SK-N-SH treated with all-trans-retinoic acid at 6 μM for 48 hours (cell line): ENCODE data around the gene PNPLA7.

Experiments used
- ATAC-seq: fragments of 200-7000 bp; cut with Tn5 transposase; 3 replicates; pipeline ENCODE4 v1.9.1; 2020; ENCODE audit warnings: mild to moderate bottlenecking, moderate library complexity
- BACH2 ChIP-seq: fragments of 250-450 bp; sonication (Bioruptor Pico); IDR thresholded peaks from 2 replicates; pipeline ENCODE4 v1.9.0; 2021; ENCODE audit warnings: mild to moderate bottlenecking, borderline replicate concordance
- CSDC2 ChIP-seq: fragments of 250-450 bp; sonication (Bioruptor Pico); IDR thresholded peaks from 2 replicates; pipeline ENCODE4 v1.5.0; 2020; ENCODE audit warnings: mild to moderate bottlenecking, moderate library complexity
- ESRRG ChIP-seq: fragments of 250-450 bp; sonication (Bioruptor Pico); IDR thresholded peaks from 2 replicates; pipeline ENCODE4 v1.6.1; 2021; ENCODE audit warnings: mild to moderate bottlenecking
- GLIS3 ChIP-seq: fragments of 250-450 bp; sonication (Bioruptor Pico); IDR thresholded peaks from 2 replicates; pipeline ENCODE4 v1.5.0; 2020; ENCODE audit warnings: mild to moderate bottlenecking, moderate library complexity
- ISL1 ChIP-seq: fragments of 250-450 bp; sonication (Bioruptor Pico); IDR thresholded peaks from 2 replicates; pipeline ENCODE4 v2.1.2; 2022; ENCODE audit warnings: mild to moderate bottlenecking, moderate library complexity
- OSR1 ChIP-seq: fragments of 250-450 bp; sonication (Bioruptor Pico); IDR thresholded peaks from 2 replicates; pipeline ENCODE4 v1.8.0; 2022; ENCODE audit warnings: moderate library complexity, mild to moderate bottlenecking, inconsistent platforms
- PATZ1 ChIP-seq: fragments of 250-450 bp; sonication (Bioruptor Pico); IDR thresholded peaks from 2 replicates; pipeline ENCODE4 v1.8.0; 2020; ENCODE audit warnings: mild to moderate bottlenecking, moderate library complexity, borderline replicate concordance
- PPARA ChIP-seq: fragments of 250-450 bp; sonication (Bioruptor Pico); IDR thresholded peaks from 2 replicates; pipeline ENCODE4 v1.5.0; 2020; ENCODE audit warnings: mild to moderate bottlenecking, borderline replicate concordance
- RARB ChIP-seq: fragments of 250-450 bp; sonication (Bioruptor Pico); IDR thresholded peaks from 2 replicates; pipeline ENCODE4 v1.8.0; 2021; ENCODE audit warnings: mild to moderate bottlenecking, moderate library complexity
- SNAI2 ChIP-seq: fragments of 250-450 bp; sonication (Bioruptor Pico); IDR thresholded peaks from 2 replicates; pipeline ENCODE4 v1.5.0; 2020; ENCODE audit warnings: mild to moderate bottlenecking, moderate library complexity
- TCF4 ChIP-seq: fragments of 250-450 bp; sonication (Bioruptor Pico); IDR thresholded peaks from 2 replicates; pipeline ENCODE4 v1.8.0; 2021; ENCODE audit warnings: mild to moderate bottlenecking, moderate library complexity, borderline replicate concordance
- TOX ChIP-seq: fragments of 250-450 bp; sonication (Bioruptor Pico); IDR thresholded peaks from 2 replicates; pipeline ENCODE4 v1.8.0; 2021; ENCODE audit warnings: mild to moderate bottlenecking, moderate library complexity, borderline replicate concordance
- ZC3H10 ChIP-seq: fragments of 250-450 bp; sonication (Bioruptor Pico); IDR thresholded peaks from 2 replicates; pipeline ENCODE4 v1.5.1; 2021; ENCODE audit warnings: mild to moderate bottlenecking, moderate library complexity
- ZFP30 ChIP-seq: fragments of 450-650 bp; formaldehyde crosslinking; IDR thresholded peaks from 2 replicates; pipeline ENCODE4 v1.5.0; 2022; ENCODE audit warnings: mild to moderate bottlenecking, moderate library complexity
- ZNF565 ChIP-seq: fragments of 450-650 bp; formaldehyde crosslinking; conservative IDR thresholded peaks from 2 replicates; pipeline ENCODE4 v1.5.0; 2020; ENCODE audit warnings: low read depth, mild to moderate bottlenecking, moderate library complexity
- ZNF70 ChIP-seq: fragments of 450-650 bp; formaldehyde crosslinking; IDR thresholded peaks from 2 replicates; pipeline ENCODE4 v1.5.0; 2020; ENCODE audit warnings: mild to moderate bottlenecking, moderate library complexity
- ZNF8 ChIP-seq: fragments of 450-650 bp; formaldehyde crosslinking; IDR thresholded peaks from 2 replicates; pipeline ENCODE4 v1.5.0; 2020; ENCODE audit warnings: mild to moderate bottlenecking, moderate library complexity
- TF ChIP-seq, protein P1 (sequence below): fragments of 250-450 bp; sonication (Bioruptor Pico); IDR thresholded peaks from 2 replicates; pipeline ENCODE4 v1.5.1; 2021; ENCODE audit warnings: mild to moderate bottlenecking, moderate library complexity
- TF ChIP-seq, protein P2 (sequence below): fragments of 250-450 bp; sonication (Bioruptor Pico); IDR thresholded peaks from 2 replicates; pipeline ENCODE4 v1.5.1; 2020; ENCODE audit warnings: low read depth, mild to moderate bottlenecking, moderate library complexity

PNPLA7 gene

DNA sequence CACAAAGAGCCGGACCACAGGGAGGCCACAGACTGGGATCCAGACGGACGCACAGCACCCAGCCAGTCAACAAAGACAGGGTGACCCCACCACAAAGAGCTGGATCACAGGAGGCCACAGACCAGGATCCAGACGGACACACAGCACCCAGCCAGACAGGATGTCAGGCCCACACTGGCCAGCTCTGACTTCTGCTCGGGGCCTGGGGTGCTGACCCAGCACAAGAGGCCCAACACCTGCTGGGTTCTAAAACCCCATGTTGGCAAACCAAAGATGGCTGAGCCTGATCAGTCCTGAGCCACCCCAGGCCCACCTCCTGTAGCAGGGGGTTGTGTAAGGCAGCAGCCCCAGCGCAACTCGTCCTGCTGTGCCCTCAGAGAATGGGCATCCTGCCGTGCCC, 33.8 kb upstream of the PNPLA7 start:
- ATAC-seq, result no peak
- TF ChIP-seq ISL1 (CRISPR knock-in tag), result no peak
- TF ChIP-seq RARB (CRISPR knock-in tag), result no peak
- TF ChIP-seq GLIS3 (CRISPR knock-in tag), result no peak
- TF ChIP-seq SNAI2, result no peak
- no peak for TF ChIP-seq OSR1 (CRISPR knock-in tag)
- TF ChIP-seq ZNF565 (CRISPR knock-in tag), result no peak
- TF ChIP-seq BACH2 (CRISPR knock-in tag), result no peak
- TF ChIP-seq TCF4 (CRISPR knock-in tag), result no peak
- no peak for TF ChIP-seq PATZ1 (CRISPR knock-in tag)

DNA sequence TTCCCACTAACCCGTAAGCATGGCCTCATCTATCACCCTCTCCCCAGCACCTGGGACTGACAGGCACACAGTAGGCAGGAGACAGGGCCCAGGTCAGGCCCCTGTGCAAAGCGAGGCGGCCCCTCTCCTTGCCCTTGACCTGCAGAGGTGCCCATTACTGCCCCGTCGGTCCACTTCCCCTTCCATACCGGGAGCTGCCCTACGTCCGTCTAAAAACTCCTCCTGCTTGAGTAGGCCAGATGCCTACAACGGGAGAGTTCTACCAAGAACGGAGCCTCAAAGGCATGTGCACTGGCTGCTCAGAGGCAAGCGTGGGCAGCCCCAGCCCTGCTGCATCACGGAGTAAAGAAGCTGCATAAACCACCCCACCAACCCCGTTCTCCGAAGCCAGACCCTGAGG, 33.1 kb upstream of the PNPLA7 start:
- TF ChIP-seq SNAI2 (no peak), TOX (CRISPR knock-in tag) (no peak), ZNF8 (CRISPR knock-in tag) (no peak), OSR1 (CRISPR knock-in tag) (no peak), ZNF70 (CRISPR knock-in tag) (no peak), TCF4 (CRISPR knock-in tag) (no peak), PPARA (CRISPR knock-in tag) (no peak), PATZ1 (CRISPR knock-in tag) (no peak), ESRRG (CRISPR knock-in tag) (no peak), ZFP30 (CRISPR knock-in tag) (no peak), RARB (CRISPR knock-in tag) (no peak)
- TF ChIP-seq, protein P1, sequence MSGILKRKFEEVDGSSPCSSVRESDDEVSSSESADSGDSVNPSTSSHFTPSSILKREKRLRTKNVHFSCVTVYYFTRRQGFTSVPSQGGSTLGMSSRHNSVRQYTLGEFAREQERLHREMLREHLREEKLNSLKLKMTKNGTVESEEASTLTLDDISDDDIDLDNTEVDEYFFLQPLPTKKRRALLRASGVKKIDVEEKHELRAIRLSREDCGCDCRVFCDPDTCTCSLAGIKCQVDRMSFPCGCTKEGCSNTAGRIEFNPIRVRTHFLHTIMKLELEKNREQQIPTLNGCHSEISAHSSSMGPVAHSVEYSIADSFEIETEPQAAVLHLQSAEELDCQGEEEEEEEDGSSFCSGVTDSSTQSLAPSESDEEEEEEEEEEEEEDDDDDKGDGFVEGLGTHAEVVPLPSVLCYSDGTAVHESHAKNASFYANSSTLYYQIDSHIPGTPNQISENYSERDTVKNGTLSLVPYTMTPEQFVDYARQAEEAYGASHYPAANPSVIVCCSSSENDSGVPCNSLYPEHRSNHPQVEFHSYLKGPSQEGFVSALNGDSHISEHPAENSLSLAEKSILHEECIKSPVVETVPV, result no peak
- TF ChIP-seq, protein P2, sequence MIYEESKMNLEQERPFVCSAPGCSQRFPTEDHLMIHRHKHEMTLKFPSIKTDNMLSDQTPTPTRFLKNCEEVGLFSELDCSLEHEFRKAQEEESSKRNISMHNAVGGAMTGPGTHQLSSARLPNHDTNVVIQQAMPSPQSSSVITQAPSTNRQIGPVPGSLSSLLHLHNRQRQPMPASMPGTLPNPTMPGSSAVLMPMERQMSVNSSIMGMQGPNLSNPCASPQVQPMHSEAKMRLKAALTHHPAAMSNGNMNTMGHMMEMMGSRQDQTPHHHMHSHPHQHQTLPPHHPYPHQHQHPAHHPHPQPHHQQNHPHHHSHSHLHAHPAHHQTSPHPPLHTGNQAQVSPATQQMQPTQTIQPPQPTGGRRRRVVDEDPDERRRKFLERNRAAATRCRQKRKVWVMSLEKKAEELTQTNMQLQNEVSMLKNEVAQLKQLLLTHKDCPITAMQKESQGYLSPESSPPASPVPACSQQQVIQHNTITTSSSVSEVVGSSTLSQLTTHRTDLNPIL, result no peak
- no peak for ATAC-seq

DNA sequence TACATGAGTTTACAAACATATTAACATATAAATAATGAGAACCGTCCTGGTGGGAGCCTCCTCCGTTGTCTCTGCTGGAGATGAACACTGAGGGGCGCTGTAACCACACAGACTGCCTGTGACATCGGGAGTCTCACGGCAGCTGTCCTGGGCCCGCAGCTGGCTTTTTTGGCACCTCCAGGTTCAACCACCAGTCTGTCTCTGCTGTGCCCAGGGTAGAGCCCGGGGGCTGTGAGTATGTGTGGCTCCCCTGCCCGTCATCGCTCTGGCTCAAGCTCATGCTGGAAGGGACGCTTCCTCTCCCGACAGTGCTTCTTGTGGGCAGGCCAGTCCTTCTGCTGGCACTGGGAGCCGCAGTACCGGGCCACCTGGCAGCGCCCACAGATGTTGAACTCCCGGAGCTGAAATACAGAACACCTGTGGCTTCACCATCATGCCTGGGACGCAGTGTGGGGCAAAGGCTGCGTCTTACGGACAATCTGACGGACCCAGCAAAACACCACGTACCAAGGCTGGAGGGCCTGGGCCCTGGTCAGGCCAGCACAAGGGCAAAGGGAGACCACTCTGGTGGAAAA, 32.2 kb upstream of the PNPLA7 start:
- no peak for ATAC-seq
- TF ChIP-seq OSR1 (CRISPR knock-in tag) (no peak), TOX (CRISPR knock-in tag) (no peak), PATZ1 (CRISPR knock-in tag) (no peak), PPARA (CRISPR knock-in tag) (no peak), ZNF565 (CRISPR knock-in tag) (no peak), ZNF8 (CRISPR knock-in tag) (no peak), CSDC2 (CRISPR knock-in tag) (no peak), ZC3H10 (CRISPR knock-in tag) (no peak)
- TF ChIP-seq, all 23 proteins: peak for 0
